ENCODE data around the gene TMEM171.

The TMEM171 gene

DNA sequence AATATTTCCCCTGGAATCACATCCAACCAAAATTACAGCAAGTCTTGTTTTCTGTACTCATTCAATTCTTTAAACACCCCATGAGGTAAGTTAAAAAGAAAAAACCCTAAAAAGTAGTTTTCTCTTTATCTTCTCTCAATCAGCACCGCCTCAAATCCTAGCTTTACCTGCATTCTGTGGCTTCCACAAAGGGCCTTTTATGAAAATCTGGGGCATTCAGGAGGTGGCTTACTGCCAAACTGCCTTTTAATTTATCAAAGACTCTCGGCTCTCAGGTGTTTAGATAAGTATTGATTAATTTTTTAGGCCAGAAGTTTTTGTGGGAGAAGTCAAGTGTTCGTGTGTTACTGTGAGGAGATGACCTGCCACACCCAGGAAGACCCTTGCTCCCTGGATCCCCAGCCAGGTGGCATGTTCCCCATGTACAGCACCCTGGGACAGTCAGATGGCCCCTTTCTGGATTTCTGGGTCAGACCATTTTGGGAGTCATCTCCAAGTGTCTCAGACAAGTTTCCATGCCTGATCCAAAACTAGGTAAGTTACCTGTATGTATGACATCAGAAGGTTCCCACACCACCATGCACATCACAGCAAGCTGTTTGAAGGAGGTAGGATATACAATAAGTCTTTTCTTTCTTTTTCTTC is 6.2 kb upstream of the TMEM171 start:
- ATAC-seq, result no peak
- TF ChIP-seq CSDC2 (CRISPR knock-in tag; IDR thresholded peaks at IDR 0.05) (no peak), TOX (CRISPR knock-in tag; IDR thresholded peaks at IDR 0.05; ENCODE audit: borderline replicate concordance) (no peak), ZFP3 (CRISPR knock-in tag; IDR thresholded peaks at IDR 0.05) (no peak), SNAI2 (CRISPR knock-in tag; IDR thresholded peaks at IDR 0.05) (no peak), RARB (CRISPR knock-in tag; IDR thresholded peaks at IDR 0.05) (no peak), CREB5 (CRISPR knock-in tag; IDR thresholded peaks at IDR 0.05; ENCODE audit: low read depth) (no peak), ESRRG (CRISPR knock-in tag; IDR thresholded peaks at IDR 0.05) (no peak), PATZ1 (CRISPR knock-in tag; IDR thresholded peaks at IDR 0.05; ENCODE audit: borderline replicate concordance) (no peak), BACH2 (CRISPR knock-in tag; IDR thresholded peaks at IDR 0.05; ENCODE audit: borderline replicate concordance) (no peak), PPARA (CRISPR knock-in tag; IDR thresholded peaks at IDR 0.05; ENCODE audit: borderline replicate concordance) (no peak), CSRNP3 (CRISPR knock-in tag; IDR thresholded peaks at IDR 0.05) (no peak), ZNF565 (CRISPR knock-in tag; conservative IDR thresholded peaks at IDR 0.05; ENCODE audit: low read depth) (no peak), TSHZ2 (CRISPR knock-in tag; IDR thresholded peaks at IDR 0.05) (no peak), ZNF8 (CRISPR knock-in tag; IDR thresholded peaks at IDR 0.05) (no peak), ZC3H10 (CRISPR knock-in tag; IDR thresholded peaks at IDR 0.05) (no peak), TCF4 (CRISPR knock-in tag; IDR thresholded peaks at IDR 0.05; ENCODE audit: borderline replicate concordance) (no peak)

- ATAC-seq, result peak; percentile 89
- TF ChIP-seq ISL1 (CRISPR knock-in tag; IDR thresholded peaks at IDR 0.05), result no peak
- no peak for TF ChIP-seq ZFP3 (CRISPR knock-in tag; IDR thresholded peaks at IDR 0.05)
- no peak for TF ChIP-seq CSRNP3 (CRISPR knock-in tag; IDR thresholded peaks at IDR 0.05)
- TF ChIP-seq ZC3H10 (CRISPR knock-in tag; IDR thresholded peaks at IDR 0.05), result no peak
Observed at GRCh38 chr5:73115399-73116051, 4.8 kb upstream of the TMEM171 start.

DNA sequence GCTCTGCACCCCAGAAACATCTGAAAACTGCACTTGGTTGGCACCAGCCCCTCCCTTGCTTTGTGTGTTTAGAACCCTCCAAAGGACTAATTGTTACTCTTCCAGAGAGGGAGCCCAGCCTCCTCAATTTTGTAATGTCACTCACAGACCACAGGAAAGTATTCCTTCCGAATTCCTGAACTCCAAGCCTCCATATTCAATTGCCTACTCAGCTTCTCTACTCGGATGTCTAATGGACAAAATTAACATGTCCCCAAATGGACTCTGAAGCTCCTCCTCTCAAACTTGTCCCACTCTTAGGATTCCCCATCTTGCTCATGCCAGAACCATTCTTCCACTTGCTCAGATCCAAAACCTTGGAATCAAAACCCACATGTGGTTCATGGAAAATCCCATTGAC is 3.9 kb upstream of the TMEM171 start:
- ATAC-seq, result no peak
- no peak for TF ChIP-seq RARB (CRISPR knock-in tag; IDR thresholded peaks at IDR 0.05)
- no peak for TF ChIP-seq ZNF70 (CRISPR knock-in tag; IDR thresholded peaks at IDR 0.05)
- no peak for TF ChIP-seq ISL1 (CRISPR knock-in tag; IDR thresholded peaks at IDR 0.05)
- no peak for TF ChIP-seq CSRNP3 (CRISPR knock-in tag; IDR thresholded peaks at IDR 0.05)
- no peak for TF ChIP-seq GLIS3 (CRISPR knock-in tag; IDR thresholded peaks at IDR 0.05)
- no peak for TF ChIP-seq TSHZ2 (CRISPR knock-in tag; IDR thresholded peaks at IDR 0.05)
- no peak for TF ChIP-seq CSDC2 (CRISPR knock-in tag; IDR thresholded peaks at IDR 0.05)
- TF ChIP-seq ARNTL (CRISPR knock-in tag; IDR thresholded peaks at IDR 0.05; ENCODE audit: borderline replicate concordance, low read depth), result no peak
- no peak for TF ChIP-seq ESRRG (CRISPR knock-in tag; IDR thresholded peaks at IDR 0.05)
- TF ChIP-seq CREB5 (CRISPR knock-in tag; IDR thresholded peaks at IDR 0.05; ENCODE audit: low read depth), result no peak
- TF ChIP-seq TCF4 (CRISPR knock-in tag; IDR thresholded peaks at IDR 0.05; ENCODE audit: borderline replicate concordance), result no peak
- no peak for TF ChIP-seq ZFP3 (CRISPR knock-in tag; IDR thresholded peaks at IDR 0.05)
- no peak for TF ChIP-seq PPARA (CRISPR knock-in tag; IDR thresholded peaks at IDR 0.05; ENCODE audit: borderline replicate concordance)
